ENCODE results near the gene JCHAIN. TPM values are rescaled to one million over a fixed set of nuclear protein-coding genes. Genes with fewer than 3 reads are reported as not detected.

The JCHAIN gene
- total and polyA plus RNA-seq, 9 of the 15 experiments (the other 6 are each of a cell fraction or from before 2014, with no cell fraction given) = 0.04 to 0.68 (median 0.26) TPM; not detected in 5

DNA sequence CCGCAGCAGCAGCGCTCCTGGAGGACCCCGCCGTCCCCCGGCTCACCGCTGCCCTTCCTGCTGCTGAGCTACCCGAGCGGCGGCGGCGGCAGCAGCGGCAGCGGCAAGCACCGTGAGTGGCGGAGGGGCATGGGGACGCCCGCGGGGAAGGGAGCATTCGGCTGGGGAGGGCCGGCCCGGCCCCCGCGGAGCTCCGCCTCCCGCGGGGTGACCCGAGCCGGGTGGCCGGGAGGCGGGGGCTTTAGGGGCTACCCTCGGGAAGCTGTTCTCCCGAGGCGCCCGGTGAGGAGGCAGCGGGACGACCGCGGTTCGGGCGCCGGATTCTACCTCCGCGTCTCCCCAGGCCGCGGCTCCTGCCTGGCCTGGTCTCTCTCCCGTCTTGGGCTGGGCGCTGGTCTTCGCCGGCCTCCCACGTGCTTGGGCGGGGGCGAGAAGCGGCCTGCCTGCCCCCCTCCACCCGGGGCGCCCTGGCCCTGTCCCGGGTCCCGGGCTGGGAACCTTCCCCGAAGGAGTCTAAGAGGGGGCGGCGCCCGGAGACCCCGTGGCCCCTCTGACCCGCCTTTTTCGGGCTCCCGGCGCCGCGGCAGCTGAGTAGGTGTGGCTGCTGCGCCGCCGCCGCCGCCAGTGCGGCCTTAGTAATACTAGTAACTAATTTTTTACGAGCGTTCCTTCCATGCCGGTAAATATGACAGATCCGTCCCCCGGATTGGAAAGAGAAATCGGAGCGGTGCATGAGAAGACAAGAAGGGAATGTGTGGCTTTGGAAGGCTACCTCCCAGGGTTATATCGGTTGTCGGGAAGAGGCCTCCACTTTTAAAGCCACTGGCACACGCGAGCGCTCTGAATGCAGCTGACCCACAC, 39.1 kb upstream of the JCHAIN start (continued):
- TF ChIP-seq, protein P1, sequence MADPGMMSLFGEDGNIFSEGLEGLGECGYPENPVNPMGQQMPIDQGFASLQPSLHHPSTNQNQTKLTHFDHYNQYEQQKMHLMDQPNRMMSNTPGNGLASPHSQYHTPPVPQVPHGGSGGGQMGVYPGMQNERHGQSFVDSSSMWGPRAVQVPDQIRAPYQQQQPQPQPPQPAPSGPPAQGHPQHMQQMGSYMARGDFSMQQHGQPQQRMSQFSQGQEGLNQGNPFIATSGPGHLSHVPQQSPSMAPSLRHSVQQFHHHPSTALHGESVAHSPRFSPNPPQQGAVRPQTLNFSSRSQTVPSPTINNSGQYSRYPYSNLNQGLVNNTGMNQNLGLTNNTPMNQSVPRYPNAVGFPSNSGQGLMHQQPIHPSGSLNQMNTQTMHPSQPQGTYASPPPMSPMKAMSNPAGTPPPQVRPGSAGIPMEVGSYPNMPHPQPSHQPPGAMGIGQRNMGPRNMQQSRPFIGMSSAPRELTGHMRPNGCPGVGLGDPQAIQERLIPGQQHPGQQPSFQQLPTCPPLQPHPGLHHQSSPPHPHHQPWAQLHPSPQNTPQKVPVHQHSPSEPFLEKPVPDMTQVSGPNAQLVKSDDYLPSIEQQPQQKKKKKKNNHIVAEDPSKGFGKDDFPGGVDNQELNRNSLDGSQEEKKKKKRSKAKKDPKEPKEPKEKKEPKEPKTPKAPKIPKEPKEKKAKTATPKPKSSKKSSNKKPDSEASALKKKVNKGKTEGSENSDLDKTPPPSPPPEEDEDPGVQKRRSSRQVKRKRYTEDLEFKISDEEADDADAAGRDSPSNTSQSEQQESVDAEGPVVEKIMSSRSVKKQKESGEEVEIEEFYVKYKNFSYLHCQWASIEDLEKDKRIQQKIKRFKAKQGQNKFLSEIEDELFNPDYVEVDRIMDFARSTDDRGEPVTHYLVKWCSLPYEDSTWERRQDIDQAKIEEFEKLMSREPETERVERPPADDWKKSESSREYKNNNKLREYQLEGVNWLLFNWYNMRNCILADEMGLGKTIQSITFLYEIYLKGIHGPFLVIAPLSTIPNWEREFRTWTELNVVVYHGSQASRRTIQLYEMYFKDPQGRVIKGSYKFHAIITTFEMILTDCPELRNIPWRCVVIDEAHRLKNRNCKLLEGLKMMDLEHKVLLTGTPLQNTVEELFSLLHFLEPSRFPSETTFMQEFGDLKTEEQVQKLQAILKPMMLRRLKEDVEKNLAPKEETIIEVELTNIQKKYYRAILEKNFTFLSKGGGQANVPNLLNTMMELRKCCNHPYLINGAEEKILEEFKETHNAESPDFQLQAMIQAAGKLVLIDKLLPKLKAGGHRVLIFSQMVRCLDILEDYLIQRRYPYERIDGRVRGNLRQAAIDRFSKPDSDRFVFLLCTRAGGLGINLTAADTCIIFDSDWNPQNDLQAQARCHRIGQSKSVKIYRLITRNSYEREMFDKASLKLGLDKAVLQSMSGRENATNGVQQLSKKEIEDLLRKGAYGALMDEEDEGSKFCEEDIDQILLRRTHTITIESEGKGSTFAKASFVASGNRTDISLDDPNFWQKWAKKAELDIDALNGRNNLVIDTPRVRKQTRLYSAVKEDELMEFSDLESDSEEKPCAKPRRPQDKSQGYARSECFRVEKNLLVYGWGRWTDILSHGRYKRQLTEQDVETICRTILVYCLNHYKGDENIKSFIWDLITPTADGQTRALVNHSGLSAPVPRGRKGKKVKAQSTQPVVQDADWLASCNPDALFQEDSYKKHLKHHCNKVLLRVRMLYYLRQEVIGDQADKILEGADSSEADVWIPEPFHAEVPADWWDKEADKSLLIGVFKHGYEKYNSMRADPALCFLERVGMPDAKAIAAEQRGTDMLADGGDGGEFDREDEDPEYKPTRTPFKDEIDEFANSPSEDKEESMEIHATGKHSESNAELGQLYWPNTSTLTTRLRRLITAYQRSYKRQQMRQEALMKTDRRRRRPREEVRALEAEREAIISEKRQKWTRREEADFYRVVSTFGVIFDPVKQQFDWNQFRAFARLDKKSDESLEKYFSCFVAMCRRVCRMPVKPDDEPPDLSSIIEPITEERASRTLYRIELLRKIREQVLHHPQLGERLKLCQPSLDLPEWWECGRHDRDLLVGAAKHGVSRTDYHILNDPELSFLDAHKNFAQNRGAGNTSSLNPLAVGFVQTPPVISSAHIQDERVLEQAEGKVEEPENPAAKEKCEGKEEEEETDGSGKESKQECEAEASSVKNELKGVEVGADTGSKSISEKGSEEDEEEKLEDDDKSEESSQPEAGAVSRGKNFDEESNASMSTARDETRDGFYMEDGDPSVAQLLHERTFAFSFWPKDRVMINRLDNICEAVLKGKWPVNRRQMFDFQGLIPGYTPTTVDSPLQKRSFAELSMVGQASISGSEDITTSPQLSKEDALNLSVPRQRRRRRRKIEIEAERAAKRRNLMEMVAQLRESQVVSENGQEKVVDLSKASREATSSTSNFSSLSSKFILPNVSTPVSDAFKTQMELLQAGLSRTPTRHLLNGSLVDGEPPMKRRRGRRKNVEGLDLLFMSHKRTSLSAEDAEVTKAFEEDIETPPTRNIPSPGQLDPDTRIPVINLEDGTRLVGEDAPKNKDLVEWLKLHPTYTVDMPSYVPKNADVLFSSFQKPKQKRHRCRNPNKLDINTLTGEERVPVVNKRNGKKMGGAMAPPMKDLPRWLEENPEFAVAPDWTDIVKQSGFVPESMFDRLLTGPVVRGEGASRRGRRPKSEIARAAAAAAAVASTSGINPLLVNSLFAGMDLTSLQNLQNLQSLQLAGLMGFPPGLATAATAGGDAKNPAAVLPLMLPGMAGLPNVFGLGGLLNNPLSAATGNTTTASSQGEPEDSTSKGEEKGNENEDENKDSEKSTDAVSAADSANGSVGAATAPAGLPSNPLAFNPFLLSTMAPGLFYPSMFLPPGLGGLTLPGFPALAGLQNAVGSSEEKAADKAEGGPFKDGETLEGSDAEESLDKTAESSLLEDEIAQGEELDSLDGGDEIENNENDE (IDR thresholded peaks at IDR 0.05; ENCODE audit: low read depth, low read length) = no peak
- TF ChIP-seq CBX3 (IDR thresholded peaks at IDR 0.05; ENCODE audit: borderline replicate concordance in 1 of 2, low read length in 2 of 2) = 0 out of 3 replicates have a peak, but pooled peaks of 1 of the 2 experiments have one; percentile 30
- no peak for TF ChIP-seq CHCHD3 (CRISPR knock-in tag; IDR thresholded peaks at IDR 0.05)
- TF ChIP-seq NUFIP1 (IDR thresholded peaks at IDR 0.05; ENCODE audit: partially characterized antibody) = no peak
- TF ChIP-seq L3MBTL2 (IDR thresholded peaks at IDR 0.05) = peak; percentile 99
- TF ChIP-seq ZNF134 (CRISPR knock-in tag; conservative IDR thresholded peaks at IDR 0.05) = 0 out of 2 replicates have a peak, but pooled peaks have one; percentile 16
- TF ChIP-seq, protein P2, sequence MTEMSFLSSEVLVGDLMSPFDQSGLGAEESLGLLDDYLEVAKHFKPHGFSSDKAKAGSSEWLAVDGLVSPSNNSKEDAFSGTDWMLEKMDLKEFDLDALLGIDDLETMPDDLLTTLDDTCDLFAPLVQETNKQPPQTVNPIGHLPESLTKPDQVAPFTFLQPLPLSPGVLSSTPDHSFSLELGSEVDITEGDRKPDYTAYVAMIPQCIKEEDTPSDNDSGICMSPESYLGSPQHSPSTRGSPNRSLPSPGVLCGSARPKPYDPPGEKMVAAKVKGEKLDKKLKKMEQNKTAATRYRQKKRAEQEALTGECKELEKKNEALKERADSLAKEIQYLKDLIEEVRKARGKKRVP (CRISPR knock-in tag; IDR thresholded peaks at IDR 0.05) = no peak
- TF ChIP-seq MYBL2 (IDR thresholded peaks at IDR 0.05; ENCODE audit: low read depth) = no peak
- TF ChIP-seq MYBL2 (CRISPR knock-in tag; IDR thresholded peaks at IDR 0.05; ENCODE audit: borderline replicate concordance) = no peak
- TF ChIP-seq, protein P3, sequence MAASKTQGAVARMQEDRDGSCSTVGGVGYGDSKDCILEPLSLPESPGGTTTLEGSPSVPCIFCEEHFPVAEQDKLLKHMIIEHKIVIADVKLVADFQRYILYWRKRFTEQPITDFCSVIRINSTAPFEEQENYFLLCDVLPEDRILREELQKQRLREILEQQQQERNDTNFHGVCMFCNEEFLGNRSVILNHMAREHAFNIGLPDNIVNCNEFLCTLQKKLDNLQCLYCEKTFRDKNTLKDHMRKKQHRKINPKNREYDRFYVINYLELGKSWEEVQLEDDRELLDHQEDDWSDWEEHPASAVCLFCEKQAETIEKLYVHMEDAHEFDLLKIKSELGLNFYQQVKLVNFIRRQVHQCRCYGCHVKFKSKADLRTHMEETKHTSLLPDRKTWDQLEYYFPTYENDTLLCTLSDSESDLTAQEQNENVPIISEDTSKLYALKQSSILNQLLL (CRISPR knock-in tag; IDR thresholded peaks at IDR 0.05; ENCODE audit: borderline replicate concordance) = no peak
